ENCODE measurements around the gene MAP3K4. TPM values are rescaled to one million over a fixed set of nuclear protein-coding genes. Genes with fewer than 3 reads are reported as not detected.

Gene MAP3K4
- total RNA-seq, 1 donor from 2014 or later, result 41.2 TPM

GRCh38 chr6:161161889-161162624 is 170.5 kb downstream of the MAP3K4 start:
- DNase-seq (ENCODE audit: low spot score), result no peak
- H3K9me3 Mint-ChIP-seq (ENCODE audit: unreplicated experiment), result no peaks in the 10 kb centered on the region
- H3K27ac Mint-ChIP-seq (ENCODE audit: unreplicated experiment), result no peak overlapping the region
- peak overlapping the region; percentile 31 for H3K4me3 Mint-ChIP-seq (ENCODE audit: unreplicated experiment)
- no peak for TF ChIP-seq CTCF (IDR thresholded peaks at IDR 0.05; ENCODE audit: unreplicated experiment)
- peaks cover 15% of the 10 kb centered on the region for H3K27me3 Mint-ChIP-seq (ENCODE audit: unreplicated experiment)
- H3K36me3 Mint-ChIP-seq (ENCODE audit: low read depth, unreplicated experiment), result peaks cover 43% of the 10 kb centered on the region
- H3K4me1 Mint-ChIP-seq (ENCODE audit: unreplicated experiment), result no peaks in the 10 kb centered on the region

- DNase-seq (ENCODE audit: low spot score), result no peak
- no peak overlapping the region for H3K4me3 Mint-ChIP-seq (ENCODE audit: unreplicated experiment)
- no peak overlapping the region for H3K27ac Mint-ChIP-seq (ENCODE audit: unreplicated experiment)
- peaks cover 36% of the 10 kb centered on the region for H3K36me3 Mint-ChIP-seq (ENCODE audit: low read depth, unreplicated experiment)
- no peaks in the 10 kb centered on the region for H3K9me3 Mint-ChIP-seq (ENCODE audit: unreplicated experiment)
- H3K27me3 Mint-ChIP-seq (ENCODE audit: unreplicated experiment), result peaks cover 15% of the 10 kb centered on the region
- H3K4me1 Mint-ChIP-seq (ENCODE audit: unreplicated experiment), result no peaks in the 10 kb centered on the region
- no peak for TF ChIP-seq CTCF (IDR thresholded peaks at IDR 0.05; ENCODE audit: unreplicated experiment)
Observed at GRCh38 chr6:161162722-161163121, 171.2 kb downstream of the MAP3K4 start.

GRCh38 chr6:161163466-161164181 is 172.1 kb downstream of the MAP3K4 start:
- no peak overlapping the region for H3K27ac Mint-ChIP-seq (ENCODE audit: unreplicated experiment)
- H3K36me3 Mint-ChIP-seq (ENCODE audit: low read depth, unreplicated experiment), result peaks cover 29% of the 10 kb centered on the region

GRCh38 chr6:161164182-161164625 is 172.6 kb downstream of the MAP3K4 start:
- peaks cover 3% of the 10 kb centered on the region for H3K4me1 Mint-ChIP-seq (ENCODE audit: unreplicated experiment)
- H3K36me3 Mint-ChIP-seq (ENCODE audit: low read depth, unreplicated experiment), result peaks cover 29% of the 10 kb centered on the region
- TF ChIP-seq CTCF (IDR thresholded peaks at IDR 0.05; ENCODE audit: unreplicated experiment), result no peak
- peaks cover 15% of the 10 kb centered on the region for H3K27me3 Mint-ChIP-seq (ENCODE audit: unreplicated experiment)
- H3K9me3 Mint-ChIP-seq (ENCODE audit: unreplicated experiment), result no peaks in the 10 kb centered on the region
- H3K27ac Mint-ChIP-seq (ENCODE audit: unreplicated experiment), result no peak overlapping the region
- no peak overlapping the region for H3K4me3 Mint-ChIP-seq (ENCODE audit: unreplicated experiment)
- DNase-seq (ENCODE audit: low spot score), result no peak

More at GRCh38 chr6:161163466-161164181, 172.1 kb downstream of the MAP3K4 start:
- Mint-ChIP-seq H3K27me3 (ENCODE audit: unreplicated experiment) (peaks cover 15% of the 10 kb centered on the region), H3K9me3 (ENCODE audit: unreplicated experiment) (no peaks in the 10 kb centered on the region), H3K4me3 (ENCODE audit: unreplicated experiment) (no peak overlapping the region), H3K4me1 (ENCODE audit: unreplicated experiment) (peaks cover 3% of the 10 kb centered on the region)
- TF ChIP-seq CTCF (IDR thresholded peaks at IDR 0.05; ENCODE audit: unreplicated experiment), result no peak
- no peak for DNase-seq (ENCODE audit: low spot score)

- H3K36me3 Mint-ChIP-seq (ENCODE audit: low read depth, unreplicated experiment), result peaks cover 35% of the 10 kb centered on the region
- H3K27me3 Mint-ChIP-seq (ENCODE audit: unreplicated experiment), result peaks cover 26% of the 10 kb centered on the region
- H3K4me1 Mint-ChIP-seq (ENCODE audit: unreplicated experiment), result peaks cover 10% of the 10 kb centered on the region
- TF ChIP-seq CTCF (IDR thresholded peaks at IDR 0.05; ENCODE audit: unreplicated experiment), result no peak
- DNase-seq (ENCODE audit: low spot score), result no peak
- no peak overlapping the region for H3K4me3 Mint-ChIP-seq (ENCODE audit: unreplicated experiment)
- H3K27ac Mint-ChIP-seq (ENCODE audit: unreplicated experiment), result no peak overlapping the region
- no peaks in the 10 kb centered on the region for H3K9me3 Mint-ChIP-seq (ENCODE audit: unreplicated experiment)
Observed at GRCh38 chr6:161166176-161166575, 174.6 kb downstream of the MAP3K4 start.
